Spinal cord (tissue), 10 donors: Measurements from ENCODE around the gene CD99. TPM values are rescaled to one million over a fixed set of nuclear protein-coding genes. Genes with fewer than 3 reads are reported as not detected.
"Not testable (repeated sequence)": the region's sequence is repeated elsewhere in the genome, so short reads cannot be mapped to it uniquely, and the experiment has no call there.

Experiments
- DNase-seq, 6 donors: peaks; one replicate each; pipeline versions ENCODE4 v3.0.0 to v3.0.0-alpha.2; 2013 to 2015; ENCODE audit warnings: low spot score in 6 of 6, low read depth in 4 of 6
- H3K27ac ChIP-seq: one replicate; pipeline ENCODE4 v1.5.1; 2013; ENCODE audit warnings: low read depth, low read length, control low read depth
- H3K27me3 ChIP-seq: one replicate; pipeline ENCODE4 v1.6.1; 2013; ENCODE audit warnings: low read length; ENCODE audit not compliant: control insufficient read depth, insufficient read depth
- H3K36me3 ChIP-seq: one replicate; pipeline ENCODE4 v1.6.1; 2013; ENCODE audit warnings: low read length; ENCODE audit not compliant: control insufficient read depth, insufficient read depth
- H3K4me1 ChIP-seq: one replicate; pipeline ENCODE4 v1.6.1; 2013; ENCODE audit warnings: low read length; ENCODE audit not compliant: control insufficient read depth, insufficient read depth
- H3K4me3 ChIP-seq: one replicate; pipeline ENCODE4 v1.5.1; 2013; ENCODE audit warnings: low read depth, low read length, control low read depth
- H3K9me3 ChIP-seq: one replicate; pipeline ENCODE4 v1.6.1; 2013; ENCODE audit warnings: low read length; ENCODE audit not compliant: control insufficient read depth, insufficient read depth
- WGBS: methylation state at CpG from one replicate; pipeline ENCODE4 v1.1.5; 2013; ENCODE audit warnings: missing lambda C conversion rate; ENCODE audit not compliant: insufficient coverage; 5-methylcytosine and 5-hydroxymethylcytosine counted together
- polyA plus RNA-seq, 2 donors: library from polyadenylated mRNA; unstranded; fragments of 120-200 nt; gene quantifications; one replicate each; pipeline ENCODE4 v1.2.1, GENCODE V29; 2013; ENCODE audit not compliant: insufficient read length in 2 of 2
- total RNA-seq, 2 donors: library from RNA; depleted of rRNA in 1 of 2; stranded (reverse); fragments of 120-200 nt in 1 of 2; fragments of >200 nt in 1 of 2; gene quantifications; one replicate each; pipeline versions ENCODE4 v1.2.3 to v1.2.4, GENCODE V29; 2013 to 2014
- donor health status: healthy.

The CD99 gene
- total and polyA plus RNA-seq, 4 donors: 66.5 to 590 (median 370) TPM

DNA sequence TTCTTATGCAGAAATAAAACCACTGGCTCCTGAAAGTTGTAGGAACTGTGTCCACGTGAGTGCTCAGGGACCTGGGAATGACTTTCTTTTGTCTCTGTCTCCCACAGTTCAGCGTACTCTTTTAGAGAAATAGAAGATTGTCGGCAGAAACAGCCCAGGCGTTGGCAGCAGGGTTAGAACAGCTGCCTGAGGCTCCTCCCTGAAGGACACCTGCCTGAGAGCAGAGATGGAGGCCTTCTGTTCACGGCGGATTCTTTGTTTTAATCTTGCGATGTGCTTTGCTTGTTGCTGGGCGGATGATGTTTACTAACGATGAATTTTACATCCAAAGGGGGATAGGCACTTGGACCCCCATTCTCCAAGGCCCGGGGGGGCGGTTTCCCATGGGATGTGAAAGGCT is 49.6 kb downstream of the CD99 start:
- H3K27ac ChIP-seq: no peak overlapping the region
- no peak overlapping the region for H3K4me3 ChIP-seq
- WGBS: 76% methylated on average over 4 of the region's 11 CpGs
- H3K9me3 ChIP-seq: no peaks in the 10 kb centered on the region
- DNase-seq: peak in 1 of 6 donors; percentile 42
- peaks cover 9% of the 10 kb centered on the region for H3K36me3 ChIP-seq
- no peaks in the 10 kb centered on the region for H3K4me1 ChIP-seq
- H3K27me3 ChIP-seq: no peaks in the 10 kb centered on the region

DNA sequence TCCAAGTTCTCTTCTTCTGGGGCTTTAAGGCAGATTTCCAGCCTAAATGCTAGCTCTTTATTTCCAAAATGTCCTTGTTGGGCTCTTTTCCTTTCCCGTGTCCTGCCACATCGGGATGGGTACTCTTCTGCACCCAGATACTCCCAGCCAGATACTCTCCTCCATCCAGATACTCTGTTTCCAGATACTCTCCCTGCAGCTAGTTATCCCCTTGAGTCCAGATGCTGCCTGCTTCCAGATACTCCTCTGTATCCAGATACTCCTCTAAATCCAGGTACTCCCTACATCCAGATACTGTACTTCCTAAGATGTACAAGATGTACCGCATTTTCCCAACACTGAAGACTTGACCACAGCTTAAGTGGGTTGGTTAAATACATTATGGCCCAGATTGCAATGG is 50.3 kb downstream of the CD99 start:
- H3K36me3 ChIP-seq: peaks cover 9% of the 10 kb centered on the region
- H3K4me3 ChIP-seq: no peak overlapping the region
- H3K27me3 ChIP-seq: no peaks in the 10 kb centered on the region
- DNase-seq: no peak
- H3K4me1 ChIP-seq: no peaks in the 10 kb centered on the region
- no peak overlapping the region for H3K27ac ChIP-seq
- WGBS: 96% methylated on average over 2 of the region's 3 CpGs
- no peaks in the 10 kb centered on the region for H3K9me3 ChIP-seq

DNA sequence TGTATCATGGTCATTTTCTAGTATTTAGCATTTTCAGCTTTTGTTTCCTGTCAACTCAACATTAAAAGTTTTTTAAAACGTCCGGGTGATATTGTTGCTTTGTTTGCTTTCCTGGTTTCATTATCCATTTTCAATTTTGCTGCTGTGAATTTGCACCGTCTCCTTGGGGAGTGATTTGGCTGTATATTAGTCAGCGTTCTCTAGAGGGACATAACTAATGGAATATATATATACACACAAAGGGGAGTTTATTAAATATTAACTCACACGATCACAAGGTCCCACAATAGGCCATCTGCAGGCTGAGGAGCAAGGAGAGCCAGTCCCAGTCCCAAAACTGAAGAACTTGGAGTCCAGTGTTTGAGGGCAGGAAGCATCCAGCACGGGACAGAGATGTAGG is 55.2 kb downstream of the CD99 start:
- H3K36me3 ChIP-seq, H3K4me3 ChIP-seq, H3K9me3 ChIP-seq, H3K4me1 ChIP-seq, H3K27me3 ChIP-seq, H3K27ac ChIP-seq: not testable (repeated sequence)
- peak in 1 of 6 donors; percentile 52 for DNase-seq
- 38% methylated on average over 1 of the region's 6 CpGs for WGBS

DNA sequence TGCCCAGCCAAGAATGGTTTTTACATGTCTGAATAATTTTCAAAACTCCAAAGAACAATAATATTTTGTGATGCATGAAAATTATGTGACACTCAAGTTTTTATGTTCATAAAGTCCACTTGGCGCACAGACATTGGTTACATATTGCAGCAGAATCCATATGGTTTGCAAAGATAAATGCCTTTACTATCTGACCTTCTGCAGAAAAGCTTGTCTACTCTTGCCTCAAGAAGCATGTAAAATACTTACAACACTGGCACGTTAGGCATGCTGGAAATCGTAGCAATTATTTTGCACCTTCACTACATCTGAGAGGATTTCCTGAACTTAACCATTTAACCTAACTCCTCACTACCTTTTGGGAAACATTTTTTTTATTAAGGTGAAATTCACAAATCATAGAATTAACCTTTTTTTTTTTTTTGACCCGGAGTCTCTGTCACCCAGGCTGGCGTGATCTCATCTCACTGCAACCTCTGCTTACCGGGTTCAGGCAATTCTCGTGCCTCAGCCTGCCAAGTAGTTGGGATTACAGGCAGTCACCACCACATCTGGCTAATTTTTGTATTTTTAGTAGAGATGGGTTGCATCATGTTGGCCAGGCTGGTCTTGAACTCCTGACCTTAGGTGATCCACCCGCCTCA is 57.2 kb downstream of the CD99 start:
- Histone ChIP-seq H3K27me3 (peaks cover 2% of the 10 kb centered on the region), H3K27ac (no peak overlapping the region), H3K36me3 (no peaks in the 10 kb centered on the region), H3K4me1 (no peaks in the 10 kb centered on the region), H3K9me3 (no peaks in the 10 kb centered on the region), H3K4me3 (no peak overlapping the region)
- 93% methylated on average over 3 of the region's 8 CpGs for WGBS
- peak in 1 of 6 donors; percentile 27 for DNase-seq

DNA sequence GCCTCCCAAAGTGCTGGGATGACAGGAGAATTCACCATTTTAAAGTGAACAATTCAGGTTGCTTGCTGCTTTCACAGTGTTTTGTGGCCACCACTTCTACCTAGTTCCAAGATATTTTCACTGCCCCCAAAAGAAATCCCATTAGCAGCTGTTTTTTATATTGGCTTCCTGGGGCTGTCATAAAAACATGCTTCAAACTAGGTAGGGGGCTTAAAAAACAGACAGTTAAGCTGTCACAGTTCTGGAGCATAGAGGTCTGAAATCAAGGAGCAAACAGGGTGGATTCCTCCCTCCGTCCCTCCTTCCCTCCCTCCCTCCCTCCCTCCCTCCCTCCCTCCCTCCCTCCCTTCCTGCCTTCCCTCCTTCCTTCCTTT is 57.7 kb downstream of the CD99 start:
- peaks cover 2% of the 10 kb centered on the region for H3K27me3 ChIP-seq
- no peak overlapping the region for H3K27ac ChIP-seq
- DNase-seq: peak in 1 of 6 donors; percentile 59
- no peaks in the 10 kb centered on the region for H3K36me3 ChIP-seq
- no peaks in the 10 kb centered on the region for H3K9me3 ChIP-seq
- WGBS: no CpG with 5 or more reads among the region's 1 CpG
- H3K4me1 ChIP-seq: no peaks in the 10 kb centered on the region
- no peak overlapping the region for H3K4me3 ChIP-seq

DNA sequence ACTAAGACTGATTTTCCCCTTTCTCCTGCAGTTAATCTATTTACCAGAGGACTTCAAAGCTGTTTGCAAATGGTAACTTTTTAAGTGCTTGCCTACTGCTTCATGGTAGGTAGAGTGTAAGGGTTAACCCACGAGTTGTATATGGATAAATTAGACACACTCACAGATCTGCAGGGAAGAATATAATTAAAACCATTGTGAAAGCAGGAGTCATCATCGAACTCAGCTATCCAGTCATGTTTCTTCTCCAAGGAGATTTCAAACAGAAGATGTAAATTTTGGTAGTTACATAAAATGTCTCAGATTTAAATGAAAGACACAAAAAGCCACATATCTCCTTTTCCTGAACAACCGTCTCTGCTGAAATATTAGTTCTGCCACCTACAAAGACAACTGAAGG is 60.2 kb downstream of the CD99 start:
- peak in 1 of 6 donors; percentile 17 for DNase-seq
- Histone ChIP-seq H3K27me3 (peaks cover 2% of the 10 kb centered on the region), H3K4me1 (no peaks in the 10 kb centered on the region), H3K9me3 (no peaks in the 10 kb centered on the region), H3K36me3 (no peaks in the 10 kb centered on the region), H3K27ac (no peak overlapping the region), H3K4me3 (no peak overlapping the region)
- WGBS: no CpG with 5 or more reads among the region's 3 CpGs

DNA sequence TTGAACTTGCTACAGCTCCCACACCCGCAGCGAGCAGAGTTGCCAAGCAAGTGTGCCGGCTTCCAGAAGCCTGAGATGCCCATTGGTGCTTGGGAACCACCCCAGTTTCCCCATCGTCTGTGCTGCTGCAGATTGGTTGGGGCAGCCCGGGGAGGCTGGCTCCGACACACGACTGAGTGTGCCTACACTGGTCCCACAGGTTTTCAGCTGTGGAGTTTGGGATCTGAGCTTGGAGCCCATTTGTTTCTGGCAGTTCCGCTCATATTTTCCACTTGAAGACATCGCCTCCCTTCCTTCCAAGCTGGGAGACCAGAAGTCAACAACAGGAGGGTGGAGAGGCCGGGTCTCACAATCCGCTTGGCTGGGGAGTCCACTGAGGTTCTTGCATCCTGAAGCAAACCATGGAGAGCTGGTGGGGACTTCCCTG is 60.8 kb downstream of the CD99 start, which contains the start of gene XG:
Gene XG, plus strand, starts transcription at position 167 of the 427 bp plus-strand sequence. Its CDS starts 235 bp downstream, at position 402.
- not testable (repeated sequence) for H3K27ac ChIP-seq, H3K27me3 ChIP-seq, DNase-seq, H3K9me3 ChIP-seq, H3K4me1 ChIP-seq, H3K4me3 ChIP-seq, H3K36me3 ChIP-seq
- WGBS: 85% methylated on average over 9 of the region's 11 CpGs

DNA sequence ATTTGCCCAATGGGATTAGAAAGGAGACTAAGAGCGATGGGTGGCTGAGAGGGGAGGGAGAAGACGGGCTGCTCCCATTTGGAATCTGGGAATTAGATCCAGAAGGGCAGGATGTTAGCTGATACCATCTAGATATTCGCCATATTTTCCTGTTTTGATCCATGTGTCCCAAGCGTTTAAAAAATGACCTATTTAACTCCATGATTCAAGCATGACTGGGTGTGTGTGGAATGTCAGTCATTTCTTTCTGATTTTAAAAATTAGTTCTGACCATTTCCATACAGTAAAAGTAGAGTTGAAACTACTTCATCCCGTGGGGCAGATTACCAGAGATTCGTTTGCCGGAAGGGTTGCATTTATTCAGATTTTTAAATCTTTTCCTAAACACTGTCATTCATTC is 61.3 kb downstream of the CD99 start:
- not testable (repeated sequence) for H3K4me1 ChIP-seq, H3K27me3 ChIP-seq, DNase-seq, H3K4me3 ChIP-seq, H3K36me3 ChIP-seq, H3K9me3 ChIP-seq, H3K27ac ChIP-seq
- 100% methylated on average over 2 of the region's 7 CpGs for WGBS

DNA sequence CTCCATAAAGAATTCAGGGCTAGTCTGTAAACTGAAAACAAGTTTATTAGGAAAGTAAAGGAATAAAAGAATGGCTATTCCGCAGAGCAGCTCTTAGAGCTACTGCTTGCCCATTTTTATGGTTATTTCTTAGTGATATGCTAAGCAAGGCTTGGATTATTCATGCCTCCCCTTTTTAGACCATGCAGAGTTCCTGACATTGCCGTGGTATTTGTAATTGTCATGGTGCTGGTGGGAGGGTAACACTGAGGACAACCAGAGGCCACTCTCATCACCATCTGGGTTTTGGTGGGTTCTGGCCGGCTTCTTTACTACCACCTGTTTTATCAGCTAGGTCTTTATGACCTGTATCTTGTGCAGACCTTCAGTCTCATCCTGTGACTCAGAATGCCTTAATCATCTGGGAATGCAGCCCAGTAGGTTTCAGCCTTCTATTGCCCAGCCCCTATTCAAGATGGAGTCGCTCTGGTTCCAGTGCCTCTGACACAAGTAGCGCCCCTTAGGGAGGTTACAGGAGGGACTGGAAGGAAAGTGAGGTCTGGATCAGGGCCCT is 64.1 kb downstream of the CD99 start:
- not testable (repeated sequence) for H3K36me3 ChIP-seq, H3K9me3 ChIP-seq, DNase-seq, H3K27me3 ChIP-seq, H3K27ac ChIP-seq, H3K4me1 ChIP-seq, H3K4me3 ChIP-seq
- no CpG with 5 or more reads among the region's 5 CpGs for WGBS

DNA sequence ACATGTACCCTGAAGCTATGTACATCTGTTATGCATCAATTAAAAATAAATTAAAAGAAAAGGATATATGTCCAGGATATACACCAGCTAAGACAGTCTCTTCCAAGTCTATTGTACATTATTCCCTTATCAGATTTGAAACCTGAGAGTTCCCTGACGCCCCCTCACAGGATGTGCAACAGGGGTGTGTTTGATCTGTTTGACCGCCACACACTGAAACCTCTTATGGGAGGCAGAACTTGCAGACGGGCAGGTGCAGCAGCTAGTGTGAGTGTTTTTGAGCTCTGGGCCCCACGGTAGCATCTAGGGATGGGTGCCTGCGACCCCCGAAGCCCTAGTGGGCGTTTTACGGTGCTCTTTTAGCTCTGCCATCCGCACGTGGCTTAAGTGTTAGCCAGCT is 65.5 kb downstream of the CD99 start:
- no peak overlapping the region for H3K4me3 ChIP-seq
- no peak for DNase-seq
- WGBS: 93% methylated on average over 8 of the region's 10 CpGs
- H3K27ac ChIP-seq: no peak overlapping the region
- H3K9me3 ChIP-seq: no peaks in the 10 kb centered on the region
- no peaks in the 10 kb centered on the region for H3K4me1 ChIP-seq
- H3K36me3 ChIP-seq: no peaks in the 10 kb centered on the region
- H3K27me3 ChIP-seq: no peaks in the 10 kb centered on the region
